GM21367 (cell line): ENCODE measurements around the gene ATP1A4.

Experiments
- ATAC-seq: cut with Tn5 transposase; IDR thresholded peaks from one replicate; pipeline ENCODE4 v1.9.1; 2021; ENCODE audit not compliant: unreplicated experiment

ATP1A4 gene

DNA sequence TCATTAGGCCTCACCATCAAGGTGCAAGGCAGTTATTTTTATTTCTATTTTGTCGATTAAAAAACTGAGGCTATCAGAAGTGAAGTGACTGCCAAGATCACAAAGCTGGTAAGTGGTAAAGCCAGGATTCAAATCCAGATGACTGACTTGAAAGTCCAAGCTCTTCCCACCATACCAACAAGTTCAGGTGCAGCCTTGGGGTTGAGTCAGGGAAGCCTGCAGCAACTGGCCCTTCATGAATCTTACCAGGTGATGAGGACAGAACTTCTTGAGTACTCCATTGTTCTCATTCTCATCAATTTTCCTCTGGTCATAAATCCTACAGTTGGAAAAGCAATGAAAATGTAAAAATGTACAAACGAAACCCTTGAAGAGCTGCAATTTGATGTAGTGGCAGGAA is 73.9 kb downstream of the ATP1A4 start:
- ATAC-seq: no peak

DNA sequence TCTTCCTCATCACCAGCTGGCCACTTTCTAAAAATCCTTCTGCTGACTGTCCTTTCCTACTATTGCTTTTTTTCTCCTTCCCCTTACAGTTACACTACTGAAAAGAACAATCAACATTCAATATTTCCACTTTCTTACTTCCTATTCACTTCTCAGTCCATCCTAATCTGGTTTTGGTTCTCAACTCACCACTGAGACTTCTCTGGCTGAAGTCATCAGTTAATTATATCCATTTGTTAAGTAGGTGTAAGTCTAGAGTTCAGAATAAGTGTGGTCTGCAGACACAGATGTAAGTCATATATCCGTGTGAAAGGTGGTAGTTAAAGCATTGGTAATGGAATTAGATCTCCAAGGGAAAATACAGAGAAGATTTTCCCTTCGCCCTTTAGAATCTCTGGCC is 75.2 kb downstream of the ATP1A4 start:
- ATAC-seq: no peak

DNA sequence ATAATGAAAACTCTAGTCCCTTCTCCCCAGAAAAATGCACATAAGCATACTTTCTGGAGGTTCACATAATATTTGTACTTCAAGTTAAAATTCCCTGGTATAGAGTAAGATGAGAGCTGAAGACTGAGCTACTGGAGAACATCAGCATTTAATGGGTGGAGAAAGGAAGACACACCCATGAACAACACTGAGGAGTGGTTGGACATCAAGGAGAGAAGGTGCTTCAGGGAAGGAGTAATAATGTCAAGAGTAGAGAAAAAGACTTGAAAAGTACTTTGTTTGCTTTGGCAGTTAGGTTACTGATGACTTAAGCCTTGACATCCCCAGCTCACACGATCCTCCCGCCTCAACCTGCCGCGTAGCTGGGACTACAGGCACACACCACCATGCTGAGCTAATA is 75.6 kb downstream of the ATP1A4 start:
- no peak for ATAC-seq

DNA sequence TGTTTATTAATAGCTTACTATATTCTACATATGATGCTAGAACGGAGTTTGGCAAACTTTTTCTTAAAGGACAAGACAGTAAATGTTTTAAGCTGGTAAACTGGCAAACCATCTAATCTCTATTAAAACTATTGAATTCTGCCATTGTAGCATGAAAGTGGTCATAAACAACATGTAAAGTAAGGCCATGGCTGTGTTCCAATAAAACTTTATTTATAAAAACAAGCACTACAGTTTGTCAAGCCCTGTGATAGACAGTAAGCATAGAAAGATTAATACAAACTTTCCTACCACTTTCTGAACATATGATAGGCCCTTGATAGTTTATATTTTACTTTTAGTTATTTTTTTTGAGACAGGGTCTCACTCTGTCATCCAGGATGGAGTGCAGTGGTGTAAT is 76.2 kb downstream of the ATP1A4 start:
- ATAC-seq: no peak

DNA sequence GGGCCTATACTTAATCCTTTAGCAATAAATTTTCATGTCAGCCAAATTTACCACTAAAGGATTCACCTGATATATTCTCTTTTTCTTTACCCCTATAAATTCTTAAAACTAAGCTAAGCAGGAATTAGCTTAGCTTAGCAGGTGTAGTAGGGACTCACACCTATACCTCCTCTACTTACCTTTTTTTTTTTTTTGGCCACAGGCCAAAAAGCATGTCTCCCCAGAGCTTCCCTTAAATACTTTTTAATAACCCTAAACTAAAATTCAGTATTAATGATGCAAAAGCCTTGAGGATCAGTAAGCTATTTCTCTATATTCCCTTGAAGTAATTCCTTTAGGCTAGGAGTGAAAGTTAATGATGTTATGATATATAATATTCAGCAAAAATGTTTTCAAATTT is 77.0 kb downstream of the ATP1A4 start:
- no peak for ATAC-seq

DNA sequence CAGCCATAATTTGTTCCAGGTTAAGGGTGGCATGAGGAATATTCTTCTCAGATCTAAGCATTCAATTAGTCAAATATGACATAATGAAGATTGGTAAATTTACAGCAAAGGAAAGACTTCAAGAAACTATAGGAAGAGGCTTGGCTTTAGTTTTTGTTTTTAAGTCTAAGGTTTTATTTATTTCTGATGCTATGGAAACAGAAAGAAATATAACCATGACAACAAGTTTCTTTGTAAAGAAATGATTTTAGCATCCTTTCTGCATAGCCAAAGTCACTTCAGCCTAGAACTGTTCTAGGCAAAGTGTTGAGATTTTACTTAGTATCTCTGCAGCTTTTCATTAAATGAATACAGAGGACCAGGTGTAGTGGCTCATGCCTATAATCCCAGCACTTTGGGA is 81.5 kb downstream of the ATP1A4 start:
- no peak for ATAC-seq
